Activated CD4-positive, alpha-beta T cell treated with anti-CD3 and anti-CD28 coated beads, Interleukin-2, amount 50 U/mL, for 1 hour (primary cell): ENCODE data around the gene FAHD2A.
A peak's percentile ranks its signal among the peaks of the same experiment; 100 is the strongest.
"Not testable (repeated sequence)": the region's sequence is repeated elsewhere in the genome, so short reads cannot be mapped to it uniquely, and the experiment has no call there.

Experiments
- DNase-seq: peaks from one replicate; pipeline ENCODE4 v3.0.0-alpha.2; 2020

FAHD2A gene

GRCh38 chr2:95391641-95392310, 10.7 kb upstream of the FAHD2A start:
- no peak for DNase-seq

DNA sequence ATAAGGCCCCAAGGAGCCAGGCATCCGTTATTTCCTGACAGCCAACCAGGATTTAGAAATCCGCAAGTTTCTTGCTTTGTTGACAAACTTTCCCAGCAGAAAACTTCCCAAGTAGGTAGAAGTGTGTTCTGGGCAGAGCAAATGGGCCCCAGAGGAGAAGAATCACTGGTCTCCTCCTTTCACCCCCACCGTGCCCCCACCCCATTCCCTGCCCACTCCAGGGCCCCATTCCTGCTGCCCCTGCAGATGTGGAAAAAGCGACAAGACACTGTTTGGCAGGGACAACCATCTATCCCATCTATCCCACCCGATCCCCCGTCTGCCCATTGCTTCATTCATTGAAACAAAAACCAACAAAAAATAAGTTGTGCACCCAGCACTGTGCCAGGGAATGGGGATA, 10.2 kb upstream of the FAHD2A start:
- no peak for DNase-seq

DNA sequence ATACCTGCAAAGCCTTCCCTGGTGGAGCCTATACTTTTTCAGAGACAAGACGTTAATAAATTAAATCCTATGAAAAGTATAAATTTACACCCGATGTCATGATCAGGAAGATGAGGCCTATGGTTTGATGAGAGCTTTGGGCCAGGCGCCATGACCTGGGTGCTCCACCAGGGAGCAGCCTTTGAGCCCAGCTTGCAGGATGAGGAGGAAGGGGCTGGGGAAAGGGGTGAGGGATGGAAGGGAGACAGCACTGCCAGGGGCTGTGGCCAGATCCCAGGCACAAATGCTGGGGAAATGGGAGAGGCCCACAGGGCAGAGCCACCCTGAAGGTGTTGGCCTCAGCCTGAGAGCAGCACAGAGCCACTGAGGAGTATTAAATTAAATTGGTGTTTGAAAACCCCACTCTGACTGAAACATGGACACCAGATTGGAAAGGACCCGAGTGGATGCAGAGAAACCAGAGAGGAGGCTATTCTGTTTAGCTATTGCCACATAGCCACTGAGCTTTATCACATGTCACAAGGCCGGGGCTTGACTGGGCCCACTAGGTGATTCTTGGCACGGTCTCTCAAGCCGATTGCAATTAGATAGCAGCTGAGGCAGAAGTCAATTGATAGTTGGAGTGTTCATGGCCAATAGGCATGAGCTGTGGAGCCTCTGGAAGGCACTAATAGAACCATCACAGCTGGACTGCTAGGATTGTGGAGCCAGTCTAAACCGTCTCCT, 9.6 kb upstream of the FAHD2A start:
- no peak for DNase-seq

DNA sequence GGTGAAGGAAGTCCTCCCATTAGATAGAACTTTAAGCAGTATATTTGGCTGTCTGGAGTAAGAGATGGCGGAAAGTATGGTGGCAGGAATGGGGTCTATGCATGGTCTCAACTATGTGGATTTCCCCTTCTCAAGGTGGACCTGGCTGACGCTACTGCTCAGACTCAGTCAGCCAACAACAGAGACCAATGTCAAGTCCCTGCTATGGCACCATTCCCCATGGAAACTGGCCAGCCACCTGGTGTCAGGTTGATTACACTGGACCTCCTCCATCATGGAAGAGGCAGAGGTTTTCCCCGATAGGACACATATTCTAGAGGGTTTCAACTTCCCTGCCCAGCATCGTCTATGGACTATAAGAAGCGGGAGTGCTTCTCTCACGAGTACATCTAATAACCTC, 8.6 kb upstream of the FAHD2A start:
- DNase-seq: no peak

GRCh38 chr2:95399061-95399460, 3.4 kb upstream of the FAHD2A start:
- DNase-seq: no peak

- DNase-seq: no peak
These were observed 1.0 kb upstream of the FAHD2A start for GRCh38 chr2:95401480-95401879.

DNA sequence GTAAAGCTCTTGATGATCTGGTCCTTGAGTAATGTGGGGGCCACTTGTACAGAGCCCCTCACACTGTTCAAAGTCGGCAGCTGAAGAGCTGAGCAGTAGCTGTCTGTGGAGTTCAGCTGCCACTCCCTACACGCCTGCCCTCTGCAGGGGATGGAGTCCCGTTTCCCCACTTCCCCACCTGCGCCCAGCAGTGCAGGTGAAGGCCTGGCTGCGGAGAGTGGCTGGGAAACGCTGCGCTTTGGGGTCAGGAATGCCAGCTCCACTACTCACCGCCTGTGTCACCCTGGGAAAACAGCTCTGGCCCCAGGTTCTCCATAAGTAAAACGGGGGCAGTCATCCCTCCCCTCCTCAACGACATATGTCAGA, 521 bp upstream of the FAHD2A start:
- not testable (repeated sequence) for DNase-seq

DNA sequence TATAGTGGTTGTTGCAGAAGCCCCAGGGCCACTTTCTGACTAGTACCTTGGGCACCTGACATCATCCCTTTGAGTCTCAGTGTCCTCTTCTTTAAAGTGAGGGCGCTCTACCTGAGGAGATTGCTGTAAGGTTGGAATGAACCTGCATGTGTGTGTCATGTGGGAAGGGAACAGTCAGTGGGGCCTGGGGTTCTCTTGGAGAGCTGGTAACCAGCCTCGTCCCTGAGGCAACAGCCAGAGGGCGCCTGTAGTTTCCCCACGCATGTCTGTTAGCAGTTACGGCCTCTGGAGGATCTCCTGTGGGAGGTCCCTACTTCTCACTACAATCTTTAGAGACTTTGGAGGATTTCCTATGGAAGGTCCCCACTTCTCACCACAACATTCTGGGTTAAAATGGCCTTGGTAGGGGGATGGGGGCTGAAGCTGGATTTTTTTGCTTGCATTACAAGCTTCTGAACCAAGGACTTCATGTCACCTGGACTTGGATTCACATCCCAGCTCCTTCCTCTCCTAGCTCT, 755 bp downstream of the FAHD2A start:
- peak; percentile 17 for DNase-seq

GRCh38 chr2:95403824-95404223, 1.3 kb downstream of the FAHD2A start:
- DNase-seq: not testable (repeated sequence)

- DNase-seq: not testable (repeated sequence)
These were observed 2.2 kb downstream of the FAHD2A start for GRCh38 chr2:95404676-95405075.

- DNase-seq: not testable (repeated sequence)
These were observed 8.7 kb downstream of the FAHD2A start for GRCh38 chr2:95411239-95411638.

DNA sequence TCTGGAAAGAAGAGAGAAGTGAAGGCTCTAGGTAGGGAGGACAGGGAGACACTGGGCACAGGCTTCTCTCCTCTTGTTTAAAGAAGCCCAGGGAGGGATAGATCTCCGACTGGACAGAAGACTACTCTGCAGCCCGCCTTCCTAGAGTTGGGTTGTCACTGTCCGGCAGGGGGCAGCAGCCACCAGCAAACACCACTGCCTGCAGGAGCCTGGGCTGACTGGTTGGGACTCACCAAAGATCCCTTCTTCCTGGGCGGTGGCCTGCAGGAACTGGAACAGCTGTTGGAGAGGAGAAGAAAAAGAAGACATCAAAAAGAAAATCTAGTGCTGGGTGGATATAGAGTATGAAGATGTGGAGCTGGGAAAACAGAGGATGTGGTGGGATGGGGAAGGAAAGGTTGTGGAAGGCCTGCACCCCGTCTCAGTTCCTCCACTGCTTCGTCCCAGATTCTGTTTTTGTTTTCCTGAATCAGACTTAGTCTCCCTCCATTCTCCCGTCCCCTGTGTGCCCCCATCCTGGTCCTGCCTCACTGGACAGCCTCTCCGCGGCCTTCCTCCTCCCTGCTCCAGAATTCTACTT, 11.6 kb downstream of the FAHD2A start:
- DNase-seq: peak; percentile 63

GRCh38 chr2:95415138-95415537, 12.6 kb downstream of the FAHD2A start:
- not testable (repeated sequence) for DNase-seq

GRCh38 chr2:95415561-95415960, 13.1 kb downstream of the FAHD2A start:
- not testable (repeated sequence) for DNase-seq

- DNase-seq: not testable (repeated sequence)
These were observed 24.8 kb downstream of the FAHD2A start for GRCh38 chr2:95427196-95427867.

GRCh38 chr2:95429748-95430467, 27.4 kb downstream of the FAHD2A start:
- DNase-seq: not testable (repeated sequence)

DNA sequence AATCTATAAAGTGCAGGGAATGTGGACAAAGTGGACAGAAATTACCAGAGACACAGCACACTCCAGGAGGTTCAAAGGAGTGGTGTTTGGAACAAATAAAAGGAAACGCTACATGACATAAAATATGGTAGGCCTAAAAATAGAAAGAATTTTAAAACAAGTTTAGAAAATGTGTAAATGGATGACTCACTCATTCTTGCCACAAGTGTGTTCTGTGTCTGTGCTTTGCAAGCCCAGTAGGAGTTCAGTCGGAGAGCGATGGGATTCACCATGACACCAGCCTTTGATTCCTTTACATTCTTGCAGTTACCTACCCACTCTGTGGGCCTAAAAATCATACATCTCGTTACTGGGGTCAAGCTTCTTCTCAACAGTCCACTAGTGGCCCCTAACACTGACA, 30.9 kb downstream of the FAHD2A start:
- not testable (repeated sequence) for DNase-seq

GRCh38 chr2:95433973-95434372, 31.5 kb downstream of the FAHD2A start:
- DNase-seq: not testable (repeated sequence)

GRCh38 chr2:95434507-95435076, 32.1 kb downstream of the FAHD2A start:
- DNase-seq: not testable (repeated sequence)

DNA sequence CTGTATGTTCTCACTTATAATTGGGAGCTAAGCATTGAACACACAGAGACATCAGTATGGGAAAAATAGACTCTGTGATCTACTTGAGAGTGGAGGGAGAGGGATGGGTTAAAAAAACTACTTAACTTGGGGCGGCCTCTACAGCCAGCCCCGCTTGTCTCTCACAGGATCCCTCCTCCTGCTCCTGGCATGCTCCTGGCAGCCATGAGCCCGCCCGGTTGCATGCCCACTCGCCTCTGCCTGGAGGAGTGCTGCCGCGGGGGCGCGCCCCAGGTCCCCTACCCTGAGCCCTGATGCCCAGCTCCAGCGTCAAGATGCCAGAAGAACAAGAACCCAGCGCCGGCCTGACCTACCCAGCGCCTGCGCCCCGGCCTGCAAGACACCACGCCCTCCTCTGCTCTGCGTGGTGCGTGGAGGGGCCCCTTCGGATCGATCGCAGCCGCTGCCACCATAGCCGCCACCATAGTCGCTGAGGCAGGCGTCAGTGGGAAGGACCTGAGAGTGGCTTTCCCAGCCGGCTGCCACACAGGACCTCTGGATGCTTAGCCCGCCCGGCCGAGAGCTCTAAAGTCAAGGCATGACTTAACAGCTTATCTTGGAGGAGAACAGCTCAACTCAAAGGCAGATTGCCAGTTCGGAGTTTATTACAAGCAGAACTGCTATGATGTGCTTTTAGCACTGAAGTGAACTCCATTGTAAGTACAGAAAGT, 32.8 kb downstream of the FAHD2A start:
- not testable (repeated sequence) for DNase-seq

GRCh38 chr2:95435872-95436209, 33.3 kb downstream of the FAHD2A start:
- DNase-seq: not testable (repeated sequence)
